ENCODE measurements around the gene SPINK13.
A peak's percentile ranks its signal among the peaks of the same experiment; 100 is the strongest.
"Not testable (repeated sequence)": the region's sequence is repeated elsewhere in the genome, so short reads cannot be mapped to it uniquely, and the experiment has no call there.

The SPINK13 gene

GRCh38 chr5:148268566-148268965, at the start of gene SPINK13:
SPINK13 (plus strand) TSS chr5:148268794; CDS start chr5:148270073, 1,279 bp downstream.
- 0 out of 2 replicates have a peak, but pooled peaks cover 4% of the 10 kb centered on the region for H3K9me3 ChIP-seq (ENCODE audit: control insufficient read depth, insufficient read depth, low read length)
- no peaks in the 10 kb centered on the region for H3K36me3 ChIP-seq (ENCODE audit: insufficient read depth, low read length)
- no peak within 1 kb of the TSS for H3K9ac ChIP-seq (ENCODE audit: low read depth, low read length)
- no peaks in the 10 kb centered on the region for H3K4me1 ChIP-seq (ENCODE audit: insufficient read depth, low read length)

GRCh38 chr5:148221508-148221907, 47.1 kb upstream of the SPINK13 start:
- no peaks in the 10 kb centered on the region for H3K4me1 ChIP-seq (ENCODE audit: insufficient read depth, low read length)
- H3K36me3 ChIP-seq (ENCODE audit: insufficient read depth, low read length): no peaks in the 10 kb centered on the region
- H3K9ac ChIP-seq (ENCODE audit: low read depth, low read length): no peak overlapping the region
- no peaks in the 10 kb centered on the region for H3K9me3 ChIP-seq (ENCODE audit: control insufficient read depth, insufficient read depth, low read length)

GRCh38 chr5:148224117-148224742, 44.4 kb upstream of the SPINK13 start:
- Histone ChIP-seq H3K36me3 (ENCODE audit: insufficient read depth, low read length) (no peaks in the 10 kb centered on the region), H3K4me1 (ENCODE audit: insufficient read depth, low read length) (no peaks in the 10 kb centered on the region), H3K9me3 (ENCODE audit: control insufficient read depth, insufficient read depth, low read length) (no peaks in the 10 kb centered on the region), H3K9ac (ENCODE audit: low read depth, low read length) (no peak overlapping the region)

GRCh38 chr5:148228392-148228984, 40.1 kb upstream of the SPINK13 start:
- Histone ChIP-seq H3K9ac (ENCODE audit: low read depth, low read length) (no peak overlapping the region), H3K36me3 (ENCODE audit: insufficient read depth, low read length) (no peaks in the 10 kb centered on the region), H3K4me1 (ENCODE audit: insufficient read depth, low read length) (no peaks in the 10 kb centered on the region), H3K9me3 (ENCODE audit: control insufficient read depth, insufficient read depth, low read length) (no peaks in the 10 kb centered on the region; the same call in 1 of the 2 replicates)

GRCh38 chr5:148229840-148230239, 38.8 kb upstream of the SPINK13 start:
- H3K36me3 ChIP-seq (ENCODE audit: insufficient read depth, low read length): no peaks in the 10 kb centered on the region
- no peaks in the 10 kb centered on the region; the same call in 1 of the 2 replicates for H3K9me3 ChIP-seq (ENCODE audit: control insufficient read depth, insufficient read depth, low read length)
- peak overlapping the region; percentile 94 for H3K9ac ChIP-seq (ENCODE audit: low read depth, low read length)
- no peaks in the 10 kb centered on the region for H3K4me1 ChIP-seq (ENCODE audit: insufficient read depth, low read length)

GRCh38 chr5:148230240-148230639, 38.4 kb upstream of the SPINK13 start:
- no peaks in the 10 kb centered on the region; the same call in 1 of the 2 replicates for H3K9me3 ChIP-seq (ENCODE audit: control insufficient read depth, insufficient read depth, low read length)
- H3K4me1 ChIP-seq (ENCODE audit: insufficient read depth, low read length): no peaks in the 10 kb centered on the region
- no peaks in the 10 kb centered on the region for H3K36me3 ChIP-seq (ENCODE audit: insufficient read depth, low read length)
- H3K9ac ChIP-seq (ENCODE audit: low read depth, low read length): peak overlapping the region; percentile 94

GRCh38 chr5:148237785-148238417, 30.7 kb upstream of the SPINK13 start:
- Histone ChIP-seq H3K36me3 (ENCODE audit: insufficient read depth, low read length) (no peaks in the 10 kb centered on the region), H3K9me3 (ENCODE audit: control insufficient read depth, insufficient read depth, low read length) (no peaks in the 10 kb centered on the region), H3K4me1 (ENCODE audit: insufficient read depth, low read length) (no peaks in the 10 kb centered on the region), H3K9ac (ENCODE audit: low read depth, low read length) (no peak overlapping the region)

- no peaks in the 10 kb centered on the region for H3K4me1 ChIP-seq (ENCODE audit: insufficient read depth, low read length)
- no peak within 1 kb of the TSS for H3K9ac ChIP-seq (ENCODE audit: low read depth, low read length)
- no peaks in the 10 kb centered on the region for H3K9me3 ChIP-seq (ENCODE audit: control insufficient read depth, insufficient read depth, low read length)
- H3K36me3 ChIP-seq (ENCODE audit: insufficient read depth, low read length): no peaks in the 10 kb centered on the region
Observed at GRCh38 chr5:148238418-148238794, 30.2 kb upstream of the SPINK13 start, which contains the start of gene MARCOL. MARCOL (plus strand) TSS chr5:148238525; CDS start chr5:148238598, 73 bp downstream.

- H3K9ac ChIP-seq (ENCODE audit: low read depth, low read length): no peak overlapping the region
- H3K4me1 ChIP-seq (ENCODE audit: insufficient read depth, low read length): no peaks in the 10 kb centered on the region
- no peaks in the 10 kb centered on the region for H3K9me3 ChIP-seq (ENCODE audit: control insufficient read depth, insufficient read depth, low read length)
- H3K36me3 ChIP-seq (ENCODE audit: insufficient read depth, low read length): no peaks in the 10 kb centered on the region
Observed at GRCh38 chr5:148248894-148249293, 19.7 kb upstream of the SPINK13 start.

GRCh38 chr5:148255456-148255855, 13.1 kb upstream of the SPINK13 start:
- H3K9ac ChIP-seq (ENCODE audit: low read depth, low read length): no peak overlapping the region
- peaks cover 2% of the 10 kb centered on the region; the same call in 1 of the 2 replicates for H3K9me3 ChIP-seq (ENCODE audit: control insufficient read depth, insufficient read depth, low read length)
- H3K4me1 ChIP-seq (ENCODE audit: insufficient read depth, low read length): no peaks in the 10 kb centered on the region

GRCh38 chr5:148259288-148259687, 9.3 kb upstream of the SPINK13 start:
- Histone ChIP-seq H3K36me3 (ENCODE audit: insufficient read depth, low read length) (no peaks in the 10 kb centered on the region), H3K9me3 (ENCODE audit: control insufficient read depth, insufficient read depth, low read length) (peaks cover 2% of the 10 kb centered on the region; the same call in 1 of the 2 replicates), H3K9ac (ENCODE audit: low read depth, low read length) (no peak overlapping the region)

More at GRCh38 chr5:148255456-148255855, 13.1 kb upstream of the SPINK13 start:
- H3K36me3 ChIP-seq (ENCODE audit: insufficient read depth, low read length): no peaks in the 10 kb centered on the region

GRCh38 chr5:148261221-148261620, 7.4 kb upstream of the SPINK13 start:
- Histone ChIP-seq H3K9ac (ENCODE audit: low read depth, low read length) (no peak overlapping the region), H3K36me3 (ENCODE audit: insufficient read depth, low read length) (no peaks in the 10 kb centered on the region), H3K4me1 (ENCODE audit: insufficient read depth, low read length) (no peaks in the 10 kb centered on the region), H3K9me3 (ENCODE audit: control insufficient read depth, insufficient read depth, low read length) (peaks cover 6% of the 10 kb centered on the region; the same call in 1 of the 2 replicates)

More at GRCh38 chr5:148259288-148259687, 9.3 kb upstream of the SPINK13 start:
- no peaks in the 10 kb centered on the region for H3K4me1 ChIP-seq (ENCODE audit: insufficient read depth, low read length)

GRCh38 chr5:148267962-148268361, 632 bp upstream of the SPINK13 start:
- no peak overlapping the region for H3K9ac ChIP-seq (ENCODE audit: low read depth, low read length)
- H3K36me3 ChIP-seq (ENCODE audit: insufficient read depth, low read length): no peaks in the 10 kb centered on the region
- no peaks in the 10 kb centered on the region for H3K4me1 ChIP-seq (ENCODE audit: insufficient read depth, low read length)
- H3K9me3 ChIP-seq (ENCODE audit: control insufficient read depth, insufficient read depth, low read length): 0 out of 2 replicates have a peak, but pooled peaks cover 4% of the 10 kb centered on the region

GRCh38 chr5:148275129-148275528, 6.5 kb downstream of the SPINK13 start:
- H3K9ac ChIP-seq (ENCODE audit: low read depth, low read length); H3K4me1 ChIP-seq (ENCODE audit: insufficient read depth, low read length); H3K9me3 ChIP-seq (ENCODE audit: control insufficient read depth, insufficient read depth, low read length); H3K36me3 ChIP-seq (ENCODE audit: insufficient read depth, low read length): not testable (repeated sequence)

GRCh38 chr5:148280893-148281292, 12.3 kb downstream of the SPINK13 start:
- peak overlapping the region; percentile 3; the same call in 1 of the 2 replicates for H3K9ac ChIP-seq (ENCODE audit: low read depth, low read length)
- H3K4me1 ChIP-seq (ENCODE audit: insufficient read depth, low read length); H3K9me3 ChIP-seq (ENCODE audit: control insufficient read depth, insufficient read depth, low read length); H3K36me3 ChIP-seq (ENCODE audit: insufficient read depth, low read length): not testable (repeated sequence)
